Bronchus fibroblast of lung (primary cell): ENCODE data around the gene TNFRSF17. TPM values are rescaled to one million over a fixed set of nuclear protein-coding genes. Genes with fewer than 3 reads are reported as not detected.

ENCODE experiments used
- total RNA-seq: library from RNA; depleted of rRNA; stranded (reverse); fragments of >200 nt; gene quantifications from 2 replicates; pipeline ENCODE4 v1.2.3, GENCODE V29; 2015

Gene TNFRSF17
- not detected in 2 replicates for total RNA-seq

DNA sequence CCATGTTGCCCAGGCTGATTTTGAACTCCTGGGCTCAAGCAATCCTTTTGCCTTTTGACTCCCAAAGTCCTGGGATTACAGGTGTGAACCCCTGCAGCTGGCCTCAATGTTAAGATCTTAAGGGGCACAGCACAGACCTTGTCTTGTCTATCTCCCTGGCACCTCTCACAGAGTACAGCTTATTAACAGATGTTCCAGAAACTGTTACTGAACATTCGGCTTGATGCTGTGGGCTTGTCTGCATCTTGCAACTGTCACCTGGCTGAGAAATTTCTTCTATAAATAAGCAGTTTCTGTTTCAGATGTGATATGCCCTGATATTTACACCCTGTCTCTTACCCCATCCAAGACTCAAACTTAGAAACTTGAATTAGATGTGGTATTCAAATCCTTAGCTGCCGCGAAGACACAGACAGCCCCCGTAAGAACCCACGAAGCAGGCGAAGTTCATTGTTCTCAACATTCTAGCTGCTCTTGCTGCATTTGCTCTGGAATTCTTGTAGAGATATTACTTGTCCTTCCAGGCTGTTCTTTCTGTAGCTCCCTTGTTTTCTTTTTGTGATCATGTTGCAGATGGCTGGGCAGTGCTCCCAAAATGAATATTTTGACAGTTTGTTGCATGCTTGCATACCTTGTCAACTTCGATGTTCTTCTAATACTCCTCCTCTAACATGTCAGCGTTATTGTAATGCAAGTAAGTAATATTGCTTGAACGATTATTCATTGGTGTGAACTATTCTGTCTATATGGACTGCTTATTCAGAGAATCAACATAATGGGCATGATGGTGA lies at the start of gene TNFRSF17:
Gene TNFRSF17 (plus strand): TSS at position 450 of the 791 bp plus-strand sequence. CDS start 115 bp downstream, at position 565.

GRCh38 chr16:11915644-11916523 lies 49.1 kb upstream of the TNFRSF17 start, which contains the start of gene GSPT1:
Gene GSPT1, minus strand, starts transcription at chr16:11915956. Its CDS starts 236 bp downstream, at chr16:11915720.

DNA sequence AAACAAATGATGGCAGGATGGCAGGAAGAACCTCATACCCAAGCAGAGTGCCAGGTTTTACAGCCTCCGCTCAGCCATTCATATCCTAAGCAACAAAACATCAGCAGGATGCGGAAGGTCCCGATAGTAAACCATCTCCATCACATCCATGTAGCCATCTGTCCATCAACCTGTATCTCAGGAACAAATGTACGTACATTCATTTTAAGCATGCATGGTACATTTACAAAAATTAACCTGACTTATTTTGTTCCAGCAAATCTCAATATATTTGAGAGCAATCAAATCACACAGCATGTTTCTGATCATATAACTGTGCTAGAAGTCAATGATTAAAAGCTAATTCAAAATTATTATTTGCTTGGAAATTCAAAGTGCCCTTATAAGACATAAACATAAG lies 23.1 kb upstream of the TNFRSF17 start, which contains the start of gene NPIPB2:
Gene NPIPB2 (minus strand): TSS at position 101 of the 400 bp plus-strand sequence. CDS start 0 bp downstream, at position 101.

Other genes with a start within 250 kb of the TNFRSF17 start
- 33.8 and 35.1 TPM in 2 replicates for gene TXNDC11, start 222.4 kb upstream of the TNFRSF17 start, total RNA-seq
- gene ZC3H7A, start 168.0 kb upstream of the TNFRSF17 start, total RNA-seq, result 12.8 and 16.6 TPM in 2 replicates
- 72.2 and 130 TPM in 2 replicates for gene RSL1D1, start 113.7 kb upstream of the TNFRSF17 start, total RNA-seq
- gene GSPT1, start 49.3 kb upstream of the TNFRSF17 start, total RNA-seq, result 58.1 and 60.2 TPM in 2 replicates
- 1.5 and 2.5 TPM in 2 replicates for gene NPIPB2, start 23.2 kb upstream of the TNFRSF17 start, total RNA-seq
- gene SNX29, start 11.5 kb downstream of the TNFRSF17 start, total RNA-seq, result 4.3 and 4.4 TPM in 2 replicates